Measurements from ENCODE around the gene TGFB1I1. TPM values are rescaled to one million over a fixed set of nuclear protein-coding genes. Genes with fewer than 3 reads are reported as not detected.
A peak's percentile ranks its signal among the peaks of the same experiment; 100 is the strongest.

Gene TGFB1I1
- total and polyA plus RNA-seq, 2 of the 13 experiments (the other 11 are each of a cell fraction or from before 2014, with no cell fraction given): 0.80 to 2.9 TPM

- TF ChIP-seq BHLHE40 (IDR thresholded peaks at IDR 0.05; ENCODE audit: low read length) (peak; percentile 74), ZNF501 (CRISPR knock-in tag; IDR thresholded peaks at IDR 0.05) (no peak), ATF3 (CRISPR knock-in tag; IDR thresholded peaks at IDR 0.05) (peak; percentile 45; the same call in 1 of the 2 replicates), BRF2 (CRISPR knock-in tag; IDR thresholded peaks at IDR 0.05) (peak; percentile 87; the same call in 1 of the 2 replicates), ZNF576 (CRISPR knock-in tag; IDR thresholded peaks at IDR 0.05) (0 out of 2 replicates have a peak, but pooled peaks have one; percentile 86), ZNF616 (CRISPR knock-in tag; IDR thresholded peaks at IDR 0.05; ENCODE audit: low read depth) (peak; percentile 48; the same call in 1 of the 2 replicates), GTF3A (CRISPR knock-in tag; conservative IDR thresholded peaks at IDR 0.05) (0 out of 2 replicates have a peak, but pooled peaks have one; percentile 22), ZNF382 (CRISPR knock-in tag; IDR thresholded peaks at IDR 0.05; ENCODE audit: borderline replicate concordance) (no peak), NFKBIZ (CRISPR knock-in tag; IDR thresholded peaks at IDR 0.05) (peak; percentile 91), RAD21 (CRISPR knock-in tag; IDR thresholded peaks at IDR 0.05) (peak; percentile 74), GATAD2A (CRISPR knock-in tag; IDR thresholded peaks at IDR 0.05) (peak; percentile 84), ZNF281 (CRISPR knock-in tag; IDR thresholded peaks at IDR 0.05; ENCODE audit: borderline replicate concordance) (peak; percentile 74; the same call in 1 of the 2 replicates), KLF12 (CRISPR knock-in tag; IDR thresholded peaks at IDR 0.05; ENCODE audit: borderline replicate concordance) (peak; percentile 64; the same call in 1 of the 2 replicates), ZFP91 (CRISPR knock-in tag; IDR thresholded peaks at IDR 0.05; ENCODE audit: borderline replicate concordance) (peak; percentile 86), ZNF704 (CRISPR knock-in tag; IDR thresholded peaks at IDR 0.05; ENCODE audit: borderline replicate concordance) (peak; percentile 74), TEF (CRISPR knock-in tag; IDR thresholded peaks at IDR 0.05) (no peak), ZNF782 (CRISPR knock-in tag; IDR thresholded peaks at IDR 0.05; ENCODE audit: borderline replicate concordance) (peak; percentile 44; the same call in 1 of the 2 replicates), PHF8 (CRISPR knock-in tag; IDR thresholded peaks at IDR 0.05) (peak; percentile 74)
Measured at GRCh38 chr16:31458073-31458843, 13.7 kb upstream of the TGFB1I1 start (continued).
